Activated effector memory CD4-positive, alpha-beta T cell treated with Interleukin-2 at 50 U/mL for 16 hours (primary cell): Measurements from ENCODE around the gene UNC45A.
A peak's percentile ranks its signal among the peaks of the same experiment; 100 is the strongest.

Experiments
- DNase-seq: peaks from one replicate; pipeline ENCODE4 v3.0.0-alpha.2; 2020

UNC45A gene

DNA sequence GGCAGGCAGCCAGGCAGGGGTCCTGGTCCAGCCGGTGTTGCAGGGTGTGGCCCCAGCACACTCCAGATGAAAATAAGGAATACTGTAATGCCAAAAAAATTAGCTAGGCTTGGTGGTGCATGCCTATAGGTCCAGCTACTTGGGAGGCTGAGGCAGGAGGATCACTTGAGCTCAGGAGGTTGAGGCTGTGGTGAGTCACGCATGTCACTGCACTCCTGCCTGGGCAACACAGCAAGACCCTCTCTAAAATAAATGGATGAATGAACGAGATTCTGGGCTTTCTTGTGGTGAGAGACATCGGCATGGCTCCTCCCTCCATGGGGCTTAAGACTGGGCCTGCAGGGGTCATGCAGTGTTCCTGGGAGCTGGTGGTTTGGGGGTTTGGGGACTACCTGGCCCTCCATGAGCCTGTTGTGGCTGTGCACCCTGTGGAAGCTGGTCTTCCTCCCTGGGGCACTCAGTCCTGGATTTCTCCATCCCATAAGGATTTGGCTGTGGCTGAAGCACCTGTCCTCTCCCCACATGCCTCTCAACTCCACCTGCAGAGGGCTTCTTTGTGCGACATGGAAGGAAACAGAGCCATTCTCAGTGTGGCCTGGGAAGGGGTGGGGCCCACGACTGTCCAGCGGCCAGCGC lies 12.0 kb downstream of the UNC45A start:
- no peak for DNase-seq

DNA sequence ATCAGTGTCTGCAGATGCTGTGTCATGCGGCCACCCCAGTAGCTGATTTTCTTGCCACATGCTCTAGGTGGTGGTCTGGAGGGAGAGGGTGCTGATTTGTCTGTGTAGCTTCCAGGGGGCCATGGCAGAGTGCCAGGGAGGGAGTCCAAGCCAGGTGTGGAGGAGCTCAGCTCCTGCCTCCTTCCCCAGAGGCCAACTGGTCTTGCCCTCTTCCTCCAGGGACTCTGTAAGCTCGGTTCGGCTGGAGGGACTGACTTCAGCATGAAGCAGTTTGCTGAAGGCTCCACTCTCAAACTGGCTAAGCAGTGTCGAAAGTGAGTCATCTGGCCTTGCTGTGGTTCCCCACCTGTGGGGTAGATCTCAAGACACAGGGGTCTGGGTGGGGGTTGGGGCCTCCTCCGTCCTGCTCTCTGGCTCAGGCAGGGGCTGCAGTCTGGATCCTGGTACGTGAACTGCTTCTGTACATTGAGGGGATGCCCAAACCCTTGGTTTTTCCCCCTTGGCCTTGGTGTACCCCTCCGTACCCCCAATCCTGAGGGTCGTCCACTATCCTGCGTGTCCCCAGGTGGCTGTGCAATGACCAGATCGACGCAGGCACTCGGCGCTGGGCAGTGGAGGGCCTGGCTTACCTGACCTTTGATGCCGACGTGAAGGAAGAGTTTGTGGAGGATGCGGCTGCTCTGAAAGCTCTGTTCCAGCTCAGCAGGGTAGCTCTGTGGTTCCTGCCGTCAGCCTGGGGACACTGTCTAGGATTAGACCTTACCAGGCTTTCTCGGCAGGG lies 12.7 kb downstream of the UNC45A start:
- no peak for DNase-seq

DNA sequence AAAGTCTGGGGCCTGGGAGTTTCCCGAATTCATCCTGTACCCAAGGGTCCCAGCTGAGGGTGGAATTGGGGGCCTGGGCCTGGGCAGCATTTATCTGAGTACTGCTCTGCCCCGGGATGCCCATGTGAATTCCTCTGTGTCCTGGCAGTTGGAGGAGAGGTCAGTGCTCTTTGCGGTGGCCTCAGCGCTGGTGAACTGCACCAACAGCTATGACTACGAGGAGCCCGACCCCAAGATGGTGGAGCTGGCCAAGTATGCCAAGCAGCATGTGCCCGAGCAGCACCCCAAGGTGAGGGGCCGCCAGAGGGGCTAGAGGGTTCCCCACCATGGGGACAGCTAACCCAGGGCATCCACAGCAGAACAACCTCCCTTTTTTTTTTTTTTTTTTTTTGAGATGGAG lies 13.4 kb downstream of the UNC45A start:
- no peak for DNase-seq

GRCh38 chr15:90949979-90950675 lies 15.0 kb downstream of the UNC45A start:
- no peak for DNase-seq

DNA sequence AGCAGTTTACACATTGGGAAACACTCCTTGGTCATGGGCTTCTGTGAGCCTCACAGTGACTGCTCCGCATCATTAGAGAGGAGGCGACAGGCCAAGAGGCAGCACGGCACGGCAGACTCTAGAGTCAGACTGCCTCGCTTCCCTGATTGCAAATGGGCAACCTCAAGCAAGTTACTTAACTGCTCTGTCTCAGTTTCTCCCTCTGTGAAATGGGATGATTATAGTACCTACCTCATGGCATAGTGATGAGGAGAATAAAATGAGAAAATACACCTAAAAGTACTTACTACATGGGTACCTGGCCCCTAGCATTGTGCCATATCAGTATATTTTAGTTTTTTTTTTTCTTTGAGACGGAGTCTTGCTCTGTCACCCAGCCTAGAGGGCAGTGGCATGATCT lies 15.6 kb downstream of the UNC45A start:
- no peak for DNase-seq

- no peak for DNase-seq
These were observed 18.0 kb downstream of the UNC45A start for GRCh38 chr15:90952901-90953677.

- DNase-seq = no peak
These were observed 19.0 kb downstream of the UNC45A start for GRCh38 chr15:90953947-90954711.

DNA sequence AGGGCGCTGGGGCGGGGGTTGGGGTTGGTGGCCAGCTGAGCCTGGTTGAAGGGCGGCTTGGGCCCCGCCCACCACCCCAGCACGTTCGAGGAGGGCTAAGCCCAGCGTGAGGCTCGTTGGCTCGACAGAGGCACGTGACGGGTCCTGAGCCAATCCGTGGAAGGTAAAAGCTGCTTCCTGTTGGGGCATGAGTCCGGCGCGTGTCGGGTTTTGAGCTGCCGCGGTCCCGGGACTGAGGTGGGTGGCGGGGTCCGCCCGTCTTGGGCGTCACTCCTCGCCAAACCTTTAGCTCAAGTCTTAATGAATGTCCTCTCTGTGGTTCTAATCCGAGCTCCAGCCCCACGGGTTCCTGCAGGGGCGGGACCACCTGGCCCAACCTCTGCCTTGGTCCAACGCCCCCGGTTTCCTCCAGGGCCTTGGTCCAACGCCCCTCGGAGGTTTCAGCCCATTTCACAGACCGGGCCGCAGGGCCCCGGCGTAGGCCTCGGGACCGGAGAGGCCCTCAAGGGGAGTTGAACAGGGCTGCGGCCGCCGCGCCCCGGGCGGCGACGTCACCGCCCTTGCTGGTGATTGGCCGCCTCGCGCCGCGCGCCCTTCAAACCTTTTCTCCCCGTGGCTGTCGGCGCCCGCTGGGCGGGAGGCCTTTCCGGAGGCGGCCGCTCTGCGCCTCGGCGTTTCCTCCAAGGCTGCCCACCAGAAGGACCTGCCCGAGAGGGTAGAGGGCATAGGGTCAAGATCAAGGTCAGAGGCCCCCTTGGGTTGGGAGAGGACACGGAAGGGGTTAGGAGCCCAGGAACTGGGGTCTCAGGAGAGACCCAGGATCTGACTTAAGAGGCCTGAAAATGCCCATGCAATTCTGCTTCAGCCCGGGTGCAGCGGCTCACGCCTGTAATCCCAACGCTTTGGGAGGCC lies 19.9 kb downstream of the UNC45A start, which contains the start of gene RCCD1:
Gene RCCD1 (plus strand): TSS at position 173 of the 912 bp plus-strand sequence. CDS start 1,851 bp downstream, outside the sequence.
- peak; percentile 78 for DNase-seq

DNA sequence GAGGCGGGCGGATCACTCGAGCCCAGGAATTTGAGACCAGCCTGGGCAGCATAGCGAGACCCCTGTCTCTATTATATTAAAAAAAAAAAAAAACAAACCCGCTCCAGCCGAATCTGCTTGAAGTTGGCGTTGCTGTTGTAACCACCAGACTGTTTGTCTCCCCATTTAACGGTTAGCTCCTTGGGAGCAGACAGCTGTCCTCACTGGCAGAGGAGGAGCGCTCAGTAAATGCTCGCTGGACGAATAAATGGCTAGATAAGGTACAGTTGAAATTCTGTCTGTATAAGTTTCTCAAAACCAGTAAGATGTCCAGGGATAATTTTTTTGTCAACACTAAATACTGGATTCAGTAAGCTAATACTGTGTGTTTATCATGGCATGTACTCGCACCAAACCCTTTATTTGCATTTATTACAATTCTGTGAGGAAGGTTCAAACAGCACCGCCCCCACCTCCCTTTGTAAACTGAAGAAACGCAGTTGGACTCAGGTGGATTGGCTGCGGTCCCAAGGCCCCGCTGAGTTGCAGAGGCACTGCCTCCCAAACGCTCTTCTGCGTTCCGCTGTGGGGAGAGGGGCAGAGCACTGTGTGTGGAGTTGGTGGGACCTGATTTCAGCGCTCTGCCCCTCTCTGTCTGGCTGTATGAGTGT lies 20.7 kb downstream of the UNC45A start:
- DNase-seq = no peak

- DNase-seq = peak; percentile 46
These were observed 21.4 kb downstream of the UNC45A start for GRCh38 chr15:90956274-90957030.

DNA sequence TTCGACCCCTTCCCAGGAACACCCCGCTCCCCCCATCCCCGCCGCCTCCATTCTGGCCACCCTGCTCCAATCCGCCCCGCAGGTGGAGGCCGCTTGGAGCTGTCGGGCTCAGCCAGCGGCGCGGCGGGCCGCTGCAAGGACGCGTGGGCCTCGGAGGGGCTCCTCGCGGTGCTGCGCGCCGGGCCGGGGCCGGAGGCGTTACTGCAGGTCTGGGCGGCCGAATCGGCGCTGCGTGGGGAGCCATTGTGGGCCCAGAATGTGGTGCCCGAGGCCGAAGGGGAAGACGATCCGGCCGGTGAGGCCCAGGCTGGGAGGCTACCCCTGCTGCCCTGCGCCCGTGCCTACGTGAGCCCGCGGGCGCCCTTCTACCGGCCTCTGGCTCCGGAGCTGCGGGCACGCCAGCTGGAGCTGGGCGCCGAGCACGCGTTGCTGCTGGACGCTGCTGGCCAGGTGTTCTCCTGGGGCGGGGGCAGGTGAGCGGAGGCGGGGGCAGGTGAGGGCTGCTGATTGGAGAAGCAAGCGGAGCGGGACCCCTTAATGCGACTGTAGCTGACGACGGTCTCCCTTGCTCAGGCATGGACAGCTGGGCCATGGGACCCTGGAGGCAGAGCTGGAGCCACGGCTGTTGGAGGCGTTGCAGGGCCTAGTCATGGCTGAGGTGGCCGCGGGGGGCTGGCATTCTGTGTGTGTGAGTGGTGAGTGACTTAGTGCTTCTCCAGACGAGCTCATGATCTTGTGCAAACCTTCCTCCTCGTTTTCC lies 22.1 kb downstream of the UNC45A start:
- DNase-seq = no peak

GRCh38 chr15:90957791-90958190 lies 22.7 kb downstream of the UNC45A start:
- no peak for DNase-seq

DNA sequence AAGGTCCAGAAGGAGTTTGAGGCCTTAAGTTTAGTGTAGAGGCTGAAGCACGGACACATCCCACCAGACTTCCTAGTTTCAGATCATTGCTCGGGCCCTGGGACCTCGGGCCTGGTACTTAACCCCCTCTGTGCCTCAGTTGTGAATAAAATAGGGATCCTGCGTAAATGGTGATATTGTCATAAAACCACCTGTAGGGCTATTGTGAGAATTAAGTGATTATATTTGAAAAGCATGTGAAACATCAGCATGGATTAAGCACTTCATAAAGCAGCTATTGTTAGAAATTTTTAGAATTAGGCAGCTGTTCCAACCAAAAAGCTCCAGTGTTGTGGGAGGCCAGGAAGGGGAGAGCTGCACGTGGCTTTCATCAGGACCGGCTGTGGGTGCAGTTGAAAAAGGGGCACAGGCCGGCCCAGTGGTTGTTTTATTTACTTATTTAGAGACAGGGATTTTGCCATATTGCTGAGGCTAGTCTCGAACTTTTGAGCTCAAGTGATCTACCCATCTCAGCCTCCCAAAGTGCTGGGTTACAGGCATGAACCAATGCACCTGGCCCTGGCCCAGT lies 24.0 kb downstream of the UNC45A start:
- no peak for DNase-seq

GRCh38 chr15:90959894-90960293 lies 24.8 kb downstream of the UNC45A start:
- no peak for DNase-seq

DNA sequence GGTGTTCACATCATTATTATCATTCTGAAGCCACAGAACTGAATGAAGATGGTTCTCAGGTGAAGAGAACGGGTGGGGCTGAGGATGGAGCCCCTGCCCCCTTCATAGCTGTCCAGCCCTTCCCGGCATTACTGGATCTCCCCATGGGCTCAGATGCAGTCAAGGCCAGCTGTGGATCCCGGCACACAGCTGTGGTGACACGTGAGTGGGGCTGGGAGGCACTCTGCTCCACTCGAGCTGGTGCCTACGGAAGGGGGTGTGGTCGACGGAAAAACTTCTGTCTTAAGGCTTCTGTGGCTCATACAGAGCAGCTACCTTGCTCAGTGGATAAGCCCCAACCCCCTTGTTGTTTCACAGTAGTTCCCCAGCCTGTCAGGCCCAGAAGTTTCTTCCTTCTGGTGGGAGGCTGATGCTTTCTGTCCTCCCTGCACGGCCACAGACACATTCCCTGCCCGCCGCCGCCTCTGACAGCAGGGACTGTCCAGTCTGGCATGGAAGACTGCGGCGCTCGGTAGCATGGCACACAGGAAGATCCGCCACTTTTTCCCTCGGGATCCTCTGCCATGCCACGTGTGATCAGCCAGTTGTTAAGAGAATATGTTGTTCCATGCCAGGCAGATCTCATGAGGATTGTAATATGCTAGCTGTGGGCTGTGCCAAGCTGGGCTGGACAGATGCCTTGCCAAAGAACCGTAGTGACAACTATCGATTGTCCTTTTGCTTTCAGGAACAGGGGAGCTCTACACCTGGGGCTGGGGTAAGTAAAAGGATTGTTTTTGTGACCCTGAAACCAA lies 25.4 kb downstream of the UNC45A start:
- no peak for DNase-seq

- no peak for DNase-seq
These were observed 26.9 kb downstream of the UNC45A start for GRCh38 chr15:90962021-90962420.

DNA sequence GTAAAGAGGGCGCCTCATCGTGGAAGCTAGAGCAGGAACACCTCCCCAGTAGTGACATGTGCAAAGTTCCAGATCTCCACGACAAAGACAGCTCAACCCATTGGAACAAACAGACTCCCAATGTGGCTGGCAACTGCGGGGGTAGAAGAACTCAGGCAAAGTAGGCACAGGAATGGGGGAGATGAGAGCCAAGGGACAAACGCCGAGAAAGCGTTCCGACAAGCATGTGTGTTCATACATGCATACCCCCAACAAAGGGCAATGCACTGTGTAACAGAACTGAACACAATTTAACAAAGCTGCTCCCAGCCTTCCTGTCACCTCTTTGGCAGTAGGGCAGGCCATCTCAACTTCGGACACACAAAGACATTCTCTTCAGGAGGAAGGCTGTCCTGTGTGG lies 31.2 kb downstream of the UNC45A start:
- no peak for DNase-seq

GRCh38 chr15:90967206-90967605 lies 32.1 kb downstream of the UNC45A start:
- no peak for DNase-seq
